GM21737 (cell line): ENCODE results near the gene ZNF705A.
"Not testable (repeated sequence)": the region's sequence is repeated elsewhere in the genome, so short reads cannot be mapped to it uniquely, and the experiment has no call there.

Experiments used
- ATAC-seq: cut with Tn5 transposase; IDR thresholded peaks from one replicate; pipeline ENCODE4 v1.9.1; 2021; ENCODE audit warnings: mild to moderate bottlenecking, moderate library complexity; ENCODE audit not compliant: unreplicated experiment

The ZNF705A gene

GRCh38 chr12:8183346-8183745 is 26.5 kb downstream of the ZNF705A start:
- not testable (repeated sequence) for ATAC-seq

GRCh38 chr12:8184206-8184605 is 27.4 kb downstream of the ZNF705A start:
- ATAC-seq = not testable (repeated sequence)

- ATAC-seq = not testable (repeated sequence)
Observed at GRCh38 chr12:8188088-8188487, 31.3 kb downstream of the ZNF705A start.

GRCh38 chr12:8197685-8198308 is 41.0 kb downstream of the ZNF705A start:
- ATAC-seq = not testable (repeated sequence)

- ATAC-seq = not testable (repeated sequence)
Observed at GRCh38 chr12:8218711-8219382, 62.0 kb downstream of the ZNF705A start.

GRCh38 chr12:8221375-8221774 is 64.6 kb downstream of the ZNF705A start:
- not testable (repeated sequence) for ATAC-seq

GRCh38 chr12:8221844-8222243 is 65.0 kb downstream of the ZNF705A start:
- ATAC-seq = not testable (repeated sequence)

GRCh38 chr12:8222303-8222702 is 65.5 kb downstream of the ZNF705A start:
- ATAC-seq = not testable (repeated sequence)

- ATAC-seq = not testable (repeated sequence)
Observed at GRCh38 chr12:8223646-8224045, 66.8 kb downstream of the ZNF705A start.

GRCh38 chr12:8224782-8225181 is 68.0 kb downstream of the ZNF705A start:
- not testable (repeated sequence) for ATAC-seq

GRCh38 chr12:8226355-8226754 is 69.5 kb downstream of the ZNF705A start:
- no peak for ATAC-seq

GRCh38 chr12:8226992-8227731 is 70.3 kb downstream of the ZNF705A start, which contains the start of gene FAM90A1:
Gene FAM90A1, minus strand, starts transcription at chr12:8227618. Its CDS starts 2,786 bp downstream, at chr12:8224832.
- ATAC-seq = not testable (repeated sequence)

- not testable (repeated sequence) for ATAC-seq
Observed at GRCh38 chr12:8227732-8228077, 70.9 kb downstream of the ZNF705A start.

GRCh38 chr12:8228607-8229006 is 71.8 kb downstream of the ZNF705A start:
- not testable (repeated sequence) for ATAC-seq

- not testable (repeated sequence) for ATAC-seq
Observed at GRCh38 chr12:8229486-8229885, 72.7 kb downstream of the ZNF705A start.
